GM12878 (cell line): ENCODE results near the gene REV3L. TPM values are rescaled to one million over a fixed set of nuclear protein-coding genes. Genes with fewer than 3 reads are reported as not detected.

ENCODE experiments used
- ATAC-seq: fragments of 200-7000 bp; cut with Tn5 transposase; 3 replicates; pipeline ENCODE4 v1.9.1; 2020; ENCODE audit warnings: mild to moderate bottlenecking, moderate library complexity
- BruUV-seq: library from RNA; stranded (reverse); fragments of 400-500 nt; replicated peaks from 2 replicates; lab custom pipeline; 2021; lab: Mats Ljungman, UMichigan
- CTCF ChIA-PET: fragments of 300-600 bp; sonication (Branson Sonifier 250); formaldehyde crosslinking; extraction: SDS; loops from one replicate; lab custom pipeline; 2021; ENCODE audit warnings: inconsistent platforms; lab: Yijun Ruan, JAX
- POLR2A ChIA-PET: fragments of 350-600 bp; formaldehyde crosslinking; extraction: SDS; loops from one replicate; lab custom pipeline; 2021; ENCODE audit warnings: inconsistent platforms; lab: Charles Lee
- RAD21 ChIA-PET: fragments of 300-600 bp; sonication (Branson Sonifier 250); formaldehyde crosslinking; loops from one replicate; lab custom pipeline; 2023; ENCODE audit warnings: antibody characterized with exemption; ENCODE audit not compliant: unreplicated experiment; lab: Charles Lee
- SMC1A ChIA-PET: fragments of 300-600 bp; sonication (Branson Sonifier 250); formaldehyde crosslinking; loops from one replicate; lab custom pipeline; 2023; ENCODE audit not compliant: unreplicated experiment, uncharacterized antibody; lab: Charles Lee
- DNase-seq: peaks from one replicate; pipeline ENCODE4 v3.0.0-alpha.2; 2011; ENCODE audit warnings: low read depth, low spot score
- FAIRE-seq: peaks from 3 replicates; lab custom pipeline; 2011; peaks lifted over from hg19 to GRCh38; lab: Jason Lieb, UNC
- H2AFZ ChIP-seq: 2 replicates; pipeline ENCODE4 v1.6.0; 2011; ENCODE audit warnings: low read depth, low read length, control low read depth; ENCODE audit not compliant: control insufficient read depth
- H3K27ac ChIP-seq: 2 replicates; pipeline ENCODE4 v1.5.1; 2011; ENCODE audit warnings: control low read depth; ENCODE audit not compliant: control insufficient read depth, insufficient read depth
- H3K27me3 ChIP-seq, 2 experiments: replicated peaks in 1 of 2; 2 replicates each; pipeline versions ENCODE4 v1.6.0 to v1.6.1; 2011; ENCODE audit warnings: low read length in 1 of 2; ENCODE audit not compliant: control insufficient read depth in 2 of 2, insufficient read depth in 2 of 2
- H3K36me3 ChIP-seq, 2 experiments: 2 replicates each; pipeline ENCODE4 v1.5.1; 2011; ENCODE audit warnings: low read length in 1 of 2; ENCODE audit not compliant: control insufficient read depth in 2 of 2, insufficient read depth in 2 of 2
- H3K4me1 ChIP-seq: 2 replicates; pipeline ENCODE4 v1.6.1; 2011; ENCODE audit warnings: mild to moderate bottlenecking, low read length, moderate library complexity, mixed read lengths; ENCODE audit not compliant: control insufficient read depth, insufficient read depth
- H3K4me2 ChIP-seq: 2 replicates; pipeline ENCODE4 v1.6.0; 2011; ENCODE audit warnings: control low read depth; ENCODE audit not compliant: control insufficient read depth, insufficient read depth
- H3K4me3 ChIP-seq: fragments of 200-600 bp; sonication (generic); 2 replicates; pipeline ENCODE4 v1.5.1; 2016
- H3K79me2 ChIP-seq: 2 replicates; pipeline ENCODE4 v1.6.0; 2011; ENCODE audit warnings: low read length; ENCODE audit not compliant: control insufficient read depth, insufficient read depth
- H3K9ac ChIP-seq: 2 replicates; pipeline ENCODE4 v1.8.0; 2011; ENCODE audit warnings: low read length, control low read depth, mixed read lengths; ENCODE audit not compliant: control insufficient read depth, insufficient read depth
- H3K9me3 ChIP-seq: replicated peaks from 3 replicates; pipeline ENCODE4 v1.5.1; 2011; ENCODE audit warnings: mild to moderate bottlenecking, low read length; ENCODE audit not compliant: control insufficient read depth, insufficient read depth
- H4K20me1 ChIP-seq: 2 replicates; pipeline ENCODE4 v1.6.0; 2011; ENCODE audit not compliant: control insufficient read depth, insufficient read depth
- BACH1 ChIP-seq: fragments of 450-650 bp; IDR thresholded peaks from 2 replicates; pipeline ENCODE4 v1.6.1; 2017; ENCODE audit warnings: mild to moderate bottlenecking, borderline replicate concordance
- NKRF ChIP-seq: fragments of 450-650 bp; conservative IDR thresholded peaks from 2 replicates; pipeline ENCODE4 v1.6.1; 2017; ENCODE audit warnings: mild to moderate bottlenecking, moderate library complexity
- NRF1 ChIP-seq: conservative IDR thresholded peaks from 2 replicates; pipeline ENCODE4 v1.6.1; 2011; ENCODE audit warnings: mild to moderate bottlenecking, low read depth, low read length, improper control_type of control experiment
- PML ChIP-seq: IDR thresholded peaks from 2 replicates; pipeline ENCODE4 v1.6.1; 2012; ENCODE audit warnings: low read length, inconsistent platforms
- RFX5 ChIP-seq: IDR thresholded peaks from 2 replicates; pipeline ENCODE4 v1.6.1; 2011; ENCODE audit warnings: low read depth, low read length, improper control_type of control experiment
- SRF ChIP-seq, 2 experiments: IDR thresholded peaks; 2 replicates each; pipeline ENCODE4 v1.6.1; 2011; ENCODE audit warnings: low read depth in 2 of 2, low read length in 2 of 2, mild to moderate bottlenecking in 1 of 2, moderate library complexity in 1 of 2
- ZBED1 ChIP-seq: IDR thresholded peaks from 2 replicates; pipeline ENCODE4 v1.6.1; 2016; ENCODE audit warnings: borderline replicate concordance
- ZNF217 ChIP-seq: fragments of 450-650 bp; IDR thresholded peaks from 2 replicates; pipeline ENCODE4 v1.6.1; 2017; ENCODE audit warnings: antibody characterized with exemption, mild to moderate bottlenecking
- ZNF592 ChIP-seq: fragments of 450-650 bp; IDR thresholded peaks from 2 replicates; pipeline ENCODE4 v1.6.1; 2017; ENCODE audit warnings: mild to moderate bottlenecking, moderate library complexity
- WGBS: methylation state at CpG from one replicate; pipeline ENCODE4 v1.1.6; 2016; ENCODE audit warnings: low lambda C conversion rate; ENCODE audit not compliant: insufficient replicate concordance, insufficient coverage; ENCODE audit errors: missing lambda C conversion rate; 5-methylcytosine and 5-hydroxymethylcytosine counted together
- in situ Hi-C: fragments of 300-500 bp; cut with MboI; formaldehyde crosslinking; loops from 9 replicates; pipeline ENCODE4 v1.14.3; 2018; ENCODE audit warnings: mixed read lengths
- intact Hi-C: fragments of 100-400 bp; cut with micrococcal nuclease; formaldehyde crosslinking; loops from one replicate; pipeline ENCODE4 v1.14.2; 2022; ENCODE audit not compliant: unreplicated experiment
- polyA plus RNA-seq, 11 experiments: library from polyadenylated mRNA; depleted of rRNA in 4 of 11; unstranded in 6 of 11; stranded (reverse) in 5 of 11; fragments of >200 nt; fragmentation: Nextera tagmentation in 4 of 11; fragmentation: Illumina TruSeq in 1 of 11; extraction: Ambion mirVana in 4 of 11; extraction: Trizol in 1 of 11; gene quantifications; 1 replicate in 1 of 11; 2 replicates in 10 of 11; pipeline versions ENCODE4 v1.2.1 to v1.2.3, GENCODE V29; 2011 to 2016; ENCODE audit warnings: inconsistent platforms in 2 of 11, missing spikeins in 2 of 11, low read depth in 1 of 11
- total RNA-seq, 4 experiments: library from RNA; depleted of rRNA in 3 of 4; stranded (reverse); fragments of >200 nt in 3 of 4; fragmentation: Illumina TruSeq in 1 of 4; extraction: Trizol in 1 of 4; gene quantifications; 2 replicates each; pipeline versions ENCODE4 v1.2.1 to v1.2.3, GENCODE V29; 2013 to 2021
- TF ChIP-seq, protein P1 (sequence below): fragments of 450-650 bp; IDR thresholded peaks from 2 replicates; pipeline ENCODE4 v1.6.1; 2016; ENCODE audit warnings: mild to moderate bottlenecking

Gene REV3L
- total and polyA plus RNA-seq, 10 of the 15 experiments (the other 5 are each of a cell fraction or from before 2014, with no cell fraction given) = 7.6 to 33.6 (median 21.5) TPM

DNA sequence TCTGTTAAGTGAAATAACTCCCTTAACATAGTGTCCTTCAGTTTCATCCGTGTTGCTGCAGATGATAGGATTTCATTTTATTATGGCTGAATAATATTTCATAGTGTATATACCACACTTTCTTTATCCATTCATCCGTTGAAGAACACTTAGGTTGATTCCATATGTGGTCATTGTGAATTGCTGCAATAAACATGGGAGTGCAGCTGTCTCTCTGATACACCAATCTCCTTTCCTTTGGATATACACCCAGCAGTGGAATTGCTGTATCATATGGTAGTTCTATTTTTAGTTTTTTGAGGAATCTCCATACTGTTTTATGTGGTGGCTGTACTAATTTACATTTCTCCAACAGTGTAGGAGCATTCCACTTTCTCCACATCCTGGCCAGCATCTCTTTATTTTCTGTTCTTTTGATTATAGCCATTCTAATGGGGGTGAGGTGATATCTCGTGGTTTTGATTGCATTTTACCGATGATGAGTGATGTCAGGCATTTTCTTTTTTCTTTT lies 202.5 kb downstream of the REV3L start:
- ChIA-PET CTCF (interaction anchor here (1.5 kb wide), 1 partner anchor 15 kb away, joined by 6 read pairs; no protein-coding TSS in a partner anchor), SMC1A (interaction anchor here (1.0 to 1.3 kb wide), 4 partner anchors 11 to 18 kb away, joined by 3 to 4 read pairs (median 3); no protein-coding TSS in a partner anchor), RAD21 (interaction anchor here (1.0 kb wide), 1 partner anchor 198 kb away, joined by 3 read pairs; no protein-coding TSS in a partner anchor), POLR2A (no interaction called here)
- ATAC-seq = no peak
- 97% methylated on average over 4 of the region's 4 CpGs for WGBS
- H3K79me2 ChIP-seq = no peaks in the 10 kb centered on the region
- peaks cover 13% of the 10 kb centered on the region for H3K9me3 ChIP-seq
- H4K20me1 ChIP-seq = no peaks in the 10 kb centered on the region
- FAIRE-seq = no peak
- no peak for DNase-seq
- H3K27ac ChIP-seq = no peak overlapping the region
- H3K4me1 ChIP-seq = no peaks in the 10 kb centered on the region
- BruUV-seq = no TSS peak
- no peak overlapping the region for H3K4me2 ChIP-seq
- no peaks in the 10 kb centered on the region for H3K27me3 ChIP-seq
- peaks cover 5 to 26% of the 10 kb centered on the region in 2 experiments for H3K36me3 ChIP-seq
- in situ Hi-C loops = no loop called here
- no peak overlapping the region for H3K9ac ChIP-seq
- TF ChIP-seq, protein P1, sequence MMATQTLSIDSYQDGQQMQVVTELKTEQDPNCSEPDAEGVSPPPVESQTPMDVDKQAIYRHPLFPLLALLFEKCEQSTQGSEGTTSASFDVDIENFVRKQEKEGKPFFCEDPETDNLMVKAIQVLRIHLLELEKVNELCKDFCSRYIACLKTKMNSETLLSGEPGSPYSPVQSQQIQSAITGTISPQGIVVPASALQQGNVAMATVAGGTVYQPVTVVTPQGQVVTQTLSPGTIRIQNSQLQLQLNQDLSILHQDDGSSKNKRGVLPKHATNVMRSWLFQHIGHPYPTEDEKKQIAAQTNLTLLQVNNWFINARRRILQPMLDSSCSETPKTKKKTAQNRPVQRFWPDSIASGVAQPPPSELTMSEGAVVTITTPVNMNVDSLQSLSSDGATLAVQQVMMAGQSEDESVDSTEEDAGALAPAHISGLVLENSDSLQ = no peak
- TF ChIP-seq ZBED1 = no peak
- no peak for TF ChIP-seq ZNF217
- no peak for TF ChIP-seq PML
- no peak for TF ChIP-seq NKRF
- TF ChIP-seq SRF (IDR thresholded peaks at IDR 0.05; ENCODE audit: low read depth in 2 of 2, low read length in 2 of 2) = no peak
- no peak for TF ChIP-seq RFX5
- TF ChIP-seq BACH1 = no peak
- no peak for TF ChIP-seq NRF1
- TF ChIP-seq ZNF592 = no peak
- no peak overlapping the region for H2AFZ ChIP-seq
- H3K4me3 ChIP-seq = no peak overlapping the region
- intact Hi-C loops = no loop called here
